ENCODE measurements around the gene TMEM253.

TMEM253 gene

DNA sequence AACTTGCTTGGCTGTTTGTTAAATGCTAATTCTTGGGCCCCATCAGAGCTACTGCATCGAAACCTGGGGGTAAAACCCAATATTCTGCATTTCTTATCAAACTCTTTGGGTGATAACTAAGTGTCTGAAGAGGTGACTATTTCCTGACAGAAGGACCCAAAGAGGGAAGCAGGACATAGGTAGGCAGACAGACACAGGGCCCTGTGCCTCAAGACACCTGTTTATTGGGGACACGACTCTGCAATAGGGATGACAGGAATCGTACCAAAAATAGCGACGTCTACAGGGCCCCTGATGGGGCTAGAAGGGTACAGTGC is 11.0 kb upstream of the TMEM253 start:
- no peak for DNase-seq (ENCODE audit: low read depth, low spot score)

GRCh38 chr14:21090194-21090939 is 10.5 kb upstream of the TMEM253 start:
- DNase-seq (ENCODE audit: low read depth, low spot score): no peak

GRCh38 chr14:21090940-21091663 is 9.8 kb upstream of the TMEM253 start:
- no peak for DNase-seq (ENCODE audit: low read depth, low spot score)

GRCh38 chr14:21091821-21092272 is 9.0 kb upstream of the TMEM253 start:
- no peak for DNase-seq (ENCODE audit: low read depth, low spot score)

GRCh38 chr14:21092273-21093011 is 8.4 kb upstream of the TMEM253 start:
- no peak for DNase-seq (ENCODE audit: low read depth, low spot score)

- no peak for DNase-seq (ENCODE audit: low read depth, low spot score)
Measured at GRCh38 chr14:21093018-21093417, 7.8 kb upstream of the TMEM253 start.

DNA sequence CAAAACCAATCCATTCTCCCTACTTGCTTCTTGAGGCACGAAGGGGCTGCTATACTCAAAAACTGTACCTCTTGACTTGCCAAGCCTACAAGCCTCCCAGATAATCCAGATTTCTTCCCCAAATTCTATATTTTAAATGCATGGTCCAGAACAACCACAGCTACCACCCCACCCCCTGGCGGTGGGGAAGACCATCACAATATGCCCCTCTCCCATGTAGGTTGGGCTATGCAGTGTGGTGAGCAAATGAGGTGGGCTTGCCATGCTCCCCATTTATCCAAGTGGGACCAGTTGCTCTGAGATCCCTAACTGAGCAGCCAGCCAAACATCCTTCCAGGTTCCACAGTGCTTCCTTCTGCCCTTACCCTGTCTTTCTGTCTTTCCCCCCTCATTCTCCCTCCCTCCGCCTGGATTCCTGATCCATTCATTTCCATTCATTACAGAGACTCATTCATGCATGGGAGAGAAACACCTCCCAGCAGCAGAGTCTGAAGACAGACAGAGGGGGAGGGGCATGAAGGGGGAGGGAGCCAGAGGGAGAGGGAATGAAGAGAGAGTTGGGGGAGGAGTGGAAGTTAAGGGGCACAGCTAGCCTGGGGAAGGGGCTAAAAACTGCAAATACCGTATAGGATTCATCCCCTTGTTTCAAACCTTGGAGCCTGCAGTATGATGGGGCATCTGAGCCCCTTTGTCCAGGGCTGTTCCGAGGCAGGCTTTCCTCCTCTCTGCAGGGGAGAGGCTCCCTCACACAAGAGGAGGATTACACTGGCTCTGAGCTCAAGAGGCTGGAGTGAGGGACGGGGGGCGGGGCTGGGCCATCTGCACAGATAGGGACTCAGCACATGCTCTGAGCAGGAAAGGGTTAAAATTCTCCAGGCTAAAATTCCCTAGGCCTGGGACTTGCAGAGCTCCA is 6.8 kb upstream of the TMEM253 start:
- no peak for DNase-seq (ENCODE audit: low read depth, low spot score)

DNA sequence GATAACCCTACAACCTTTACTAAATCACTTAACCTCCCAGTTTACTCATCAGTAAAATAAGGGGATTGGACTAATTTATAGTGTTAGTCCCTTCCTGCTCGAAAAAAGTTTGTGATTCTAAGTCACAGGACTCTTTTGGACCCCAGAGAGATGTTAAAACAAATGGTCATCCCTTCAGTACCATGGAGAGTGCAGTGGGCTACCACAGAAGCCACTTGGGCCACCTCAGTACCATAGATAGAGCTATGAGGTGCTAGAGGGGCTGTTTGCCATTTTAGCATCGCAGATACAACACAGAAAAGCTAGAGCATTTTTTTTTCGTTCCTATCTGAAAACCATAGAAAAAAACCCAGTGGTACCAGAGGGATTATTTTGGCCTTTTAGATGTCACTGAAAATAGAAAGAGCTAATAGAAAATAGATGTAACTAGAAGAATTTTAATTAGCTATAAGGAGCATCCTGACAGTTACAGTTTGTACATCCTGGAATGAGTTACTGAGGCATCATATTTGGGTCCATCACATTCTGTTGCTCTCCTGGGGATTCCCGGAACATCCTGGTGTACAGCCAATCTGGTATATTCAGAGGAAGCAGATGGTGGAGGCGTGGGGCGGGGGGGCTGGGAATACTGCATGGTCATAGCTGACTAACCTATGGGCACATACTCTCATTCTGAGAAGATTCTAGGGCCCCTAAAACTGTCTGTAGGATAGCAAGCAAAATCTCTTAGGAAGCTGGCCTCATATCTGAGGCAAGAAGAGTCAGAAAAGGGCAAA is 5.2 kb upstream of the TMEM253 start:
- no peak for DNase-seq (ENCODE audit: low read depth, low spot score)

DNA sequence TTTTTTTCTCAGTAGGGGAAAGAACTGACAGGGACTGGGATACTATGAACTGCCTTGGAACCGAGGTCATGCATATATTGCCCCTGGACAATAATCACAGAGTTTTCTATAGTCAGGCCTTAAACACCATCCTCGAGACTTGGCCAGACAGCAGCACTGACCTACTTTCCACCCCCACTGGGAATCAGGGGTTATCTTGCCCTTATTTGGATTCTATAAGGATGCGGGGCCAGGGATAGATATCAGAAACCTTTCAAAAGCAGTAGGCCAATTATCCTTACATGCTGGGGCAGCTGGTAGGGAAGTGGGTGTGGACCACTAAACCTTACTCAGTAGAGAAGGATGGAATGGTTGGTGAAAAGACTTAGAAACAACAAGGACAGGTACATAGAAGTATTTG is 4.4 kb upstream of the TMEM253 start:
- no peak for DNase-seq (ENCODE audit: low read depth, low spot score)

DNA sequence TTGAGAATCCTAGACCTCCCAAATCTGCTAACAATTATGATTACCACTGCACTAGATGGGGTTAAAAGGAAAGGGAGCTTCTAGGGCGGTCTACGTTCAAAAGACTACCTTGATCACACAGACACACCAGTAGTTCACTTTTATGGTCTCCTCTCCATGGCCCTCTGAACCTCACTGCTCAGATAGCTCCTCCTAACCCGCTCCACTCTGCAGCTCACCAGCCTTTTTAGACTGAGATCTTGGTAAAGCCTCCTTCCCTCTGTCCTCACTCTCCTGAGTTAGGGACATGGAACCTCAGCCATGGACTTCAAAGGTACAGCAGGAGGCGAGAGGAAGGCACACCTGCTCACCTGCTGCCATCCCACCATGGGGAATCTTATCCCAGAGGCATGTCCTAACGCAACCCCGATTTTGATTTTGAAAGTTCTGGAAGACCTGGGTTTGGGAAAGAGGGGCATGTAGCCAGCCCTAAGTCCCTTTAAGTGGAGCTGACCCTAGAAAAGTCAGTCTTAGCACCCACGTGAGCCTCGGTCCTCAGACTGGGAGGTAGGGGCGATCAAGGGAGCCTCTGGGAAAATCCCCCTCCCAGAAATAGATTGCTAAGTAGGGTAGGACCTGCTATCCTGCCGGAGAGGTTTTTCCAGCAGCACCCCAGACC is 3.8 kb upstream of the TMEM253 start:
- no peak for DNase-seq (ENCODE audit: low read depth, low spot score)

GRCh38 chr14:21097636-21098075 is 3.2 kb upstream of the TMEM253 start:
- no peak for DNase-seq (ENCODE audit: low read depth, low spot score)

DNA sequence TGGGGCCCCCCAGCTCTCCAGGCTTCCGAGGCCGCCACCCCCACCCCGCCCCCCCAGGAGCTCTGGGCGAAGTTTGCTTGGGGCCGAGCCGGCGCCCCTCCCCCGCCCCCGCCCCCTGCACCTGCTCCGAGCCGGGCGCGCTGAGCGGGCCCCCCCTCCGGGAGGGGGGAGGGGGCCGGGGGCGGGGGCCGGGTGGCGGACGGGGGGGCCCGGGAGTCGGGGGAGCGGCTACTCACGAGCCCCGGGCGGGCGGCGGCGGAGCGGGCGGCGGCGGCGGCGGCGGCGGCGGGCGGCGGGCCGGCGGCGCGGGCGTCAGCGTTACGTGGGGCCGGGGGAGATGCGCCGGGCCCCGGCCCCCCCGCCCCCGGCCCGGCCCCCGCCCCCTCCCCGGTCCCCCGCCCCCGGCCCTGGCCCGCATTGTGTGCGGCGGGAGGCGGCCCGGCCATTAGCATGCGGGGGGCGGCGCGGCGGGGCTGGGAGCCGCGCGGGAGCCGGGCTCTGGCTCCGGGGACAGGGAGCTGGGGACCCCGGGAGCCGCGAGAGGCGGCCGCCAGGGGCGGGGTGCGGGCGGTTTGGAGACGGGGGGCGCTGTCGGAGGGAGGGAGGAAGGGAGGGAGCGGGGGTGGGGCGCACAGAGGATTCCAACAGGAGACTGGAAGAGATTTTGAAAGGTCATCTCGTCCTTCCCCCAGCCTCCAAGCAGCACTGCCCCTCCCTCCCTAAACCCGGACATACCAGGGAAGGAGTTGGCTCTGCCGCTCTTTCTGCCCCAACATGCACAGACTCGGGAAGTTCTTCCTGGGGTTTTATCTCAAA is 2.6 kb upstream of the TMEM253 start, which contains the start of gene ZNF219:
Gene ZNF219 (minus strand): TSS at position 580 of the 816 bp plus-strand sequence. CDS start 5,064 bp downstream, outside the sequence.
- DNase-seq (ENCODE audit: low read depth, low spot score): no peak

DNA sequence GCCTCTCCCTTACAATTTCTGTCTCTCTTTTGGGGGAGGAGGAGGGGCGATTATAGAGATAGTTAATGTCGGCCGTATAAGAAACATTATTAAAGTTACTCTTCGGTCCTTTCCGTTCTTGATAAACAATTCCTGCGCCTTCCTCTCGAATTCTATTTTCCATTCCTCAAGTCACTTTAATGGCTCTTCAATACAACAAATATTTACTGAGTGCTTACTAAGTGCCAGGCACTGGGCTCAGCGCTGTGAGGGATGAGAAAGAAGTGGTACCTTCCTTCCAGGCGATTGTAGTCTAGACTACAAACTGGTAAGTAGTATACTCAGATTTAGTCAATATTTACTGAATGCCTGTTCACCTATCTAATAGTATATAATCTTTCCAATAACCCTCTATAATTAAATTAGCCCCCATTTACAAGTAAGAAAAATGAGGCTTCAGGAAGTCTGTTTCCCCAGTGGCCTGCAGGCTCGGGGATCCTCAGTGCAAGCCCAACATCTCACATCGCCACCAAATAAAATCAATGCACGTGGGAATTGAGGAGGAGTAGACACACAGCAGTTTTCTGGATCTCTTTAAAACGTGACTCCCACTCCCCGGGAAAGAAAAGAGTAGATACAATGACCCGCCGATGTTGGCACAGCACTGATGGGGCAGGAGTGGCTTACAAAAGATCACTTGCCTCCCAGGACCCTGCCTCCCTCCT is 1.8 kb upstream of the TMEM253 start:
- no peak for DNase-seq (ENCODE audit: low read depth, low spot score)

GRCh38 chr14:21099596-21099985 is 1.3 kb upstream of the TMEM253 start:
- DNase-seq (ENCODE audit: low read depth, low spot score): no peak

GRCh38 chr14:21101802-21102413 is 1.0 kb downstream of the TMEM253 start:
- no peak for DNase-seq (ENCODE audit: low read depth, low spot score)

- DNase-seq (ENCODE audit: low read depth, low spot score): no peak
Measured at GRCh38 chr14:21102521-21103410, 1.9 kb downstream of the TMEM253 start.

DNA sequence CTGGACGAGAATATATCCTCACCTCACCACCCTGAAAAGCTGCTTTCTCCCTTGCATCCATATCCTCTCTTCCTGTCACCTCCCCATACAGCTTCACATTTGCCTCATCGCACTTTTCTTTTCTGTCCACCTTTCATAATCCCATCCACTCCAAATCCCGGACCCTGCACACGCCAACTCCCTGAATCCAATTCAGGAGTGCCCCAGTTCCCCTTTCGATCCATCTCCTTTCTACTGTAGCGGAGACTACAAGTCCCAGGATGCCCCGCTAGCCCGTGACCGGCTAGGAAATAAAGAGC is 2.5 kb downstream of the TMEM253 start:
- no peak for DNase-seq (ENCODE audit: low read depth, low spot score)

Data from smooth muscle cell of the brain vasculature (primary cell).